GM12891 (cell line): ENCODE data around the gene ZNF20.
"Not testable (repeated sequence)": the region's sequence is repeated elsewhere in the genome, so short reads cannot be mapped to it uniquely, and the experiment has no call there.

Experiments used
- DNase-seq: peaks from one replicate; pipeline ENCODE4 v3.0.0; 2011; ENCODE audit warnings: low spot score; ENCODE audit not compliant: insufficient read length
- FAIRE-seq: peaks from 2 replicates; lab custom pipeline; 2011; peaks lifted over from hg19 to GRCh38; lab: Jason Lieb, UNC
- PAX5 ChIP-seq: IDR thresholded peaks from 2 replicates; pipeline ENCODE4 v1.6.1; 2011; ENCODE audit warnings: low read length, moderate library complexity, mild to moderate bottlenecking; ENCODE audit not compliant: insufficient read depth, severe bottlenecking
- POLR2A ChIP-seq: IDR thresholded peaks from 2 replicates; pipeline ENCODE4 v1.6.1; 2011; ENCODE audit warnings: low read depth, low read length, control low read depth
- POLR2AphosphoS5 ChIP-seq: IDR thresholded peaks from 2 replicates; pipeline ENCODE4 v1.6.1; 2011; ENCODE audit warnings: low read depth, low read length, control low read depth
- POU2F2 ChIP-seq: IDR thresholded peaks from 2 replicates; pipeline ENCODE4 v1.6.1; 2011; ENCODE audit warnings: low read depth, mild to moderate bottlenecking, control low read depth, low read length, moderate library complexity
- SPI1 ChIP-seq: IDR thresholded peaks from 2 replicates; pipeline ENCODE4 v1.6.1; 2011; ENCODE audit warnings: low read depth, low read length, control low read depth
- TAF1 ChIP-seq: IDR thresholded peaks from 2 replicates; pipeline ENCODE4 v1.6.1; 2011; ENCODE audit warnings: low read depth, low read length, control low read depth

The ZNF20 gene

GRCh38 chr19:12112701-12113100, 27.4 kb downstream of the ZNF20 start:
- TF ChIP-seq POU2F2 (no peak), PAX5 (no peak)
- no peak for FAIRE-seq
- no peak for DNase-seq

DNA sequence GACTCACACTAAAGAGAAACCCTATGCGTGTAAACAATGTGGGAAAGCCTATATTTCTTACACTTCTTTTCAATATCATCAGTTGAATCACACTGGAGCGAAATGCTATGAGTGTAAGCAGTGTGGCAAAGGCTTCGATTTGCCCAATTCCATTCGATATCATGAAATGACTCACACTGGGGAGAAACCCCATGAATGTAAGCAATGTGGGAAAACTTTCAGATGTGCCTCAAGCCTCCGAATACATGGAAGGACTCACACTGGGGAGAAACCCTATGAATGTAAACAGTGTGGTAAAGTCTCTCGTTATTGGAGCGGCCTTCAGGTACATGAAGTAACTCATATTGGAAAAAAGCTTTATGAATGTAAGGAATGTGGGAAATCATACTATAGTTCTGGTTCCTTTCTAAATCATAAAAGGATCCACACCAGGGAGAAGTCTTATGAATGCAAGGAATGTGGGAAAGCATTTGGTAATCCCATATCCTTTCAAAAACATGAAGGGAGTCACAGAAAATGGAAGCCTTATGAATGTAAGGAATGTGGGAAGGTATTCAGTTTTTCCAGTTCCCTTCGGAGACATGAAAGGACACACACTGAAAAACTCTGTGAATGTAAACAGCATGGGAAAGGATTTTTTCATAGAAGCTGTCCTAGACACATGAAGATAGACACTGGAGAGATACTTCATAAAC, 28.1 kb downstream of the ZNF20 start:
- DNase-seq, result no peak
- FAIRE-seq, result no peak
- TF ChIP-seq POLR2A, result no peak
- TF ChIP-seq PAX5, result no peak
- TF ChIP-seq POU2F2, result no peak
- TF ChIP-seq POLR2AphosphoS5, result no peak
- no peak for TF ChIP-seq SPI1
- TF ChIP-seq TAF1, result no peak

DNA sequence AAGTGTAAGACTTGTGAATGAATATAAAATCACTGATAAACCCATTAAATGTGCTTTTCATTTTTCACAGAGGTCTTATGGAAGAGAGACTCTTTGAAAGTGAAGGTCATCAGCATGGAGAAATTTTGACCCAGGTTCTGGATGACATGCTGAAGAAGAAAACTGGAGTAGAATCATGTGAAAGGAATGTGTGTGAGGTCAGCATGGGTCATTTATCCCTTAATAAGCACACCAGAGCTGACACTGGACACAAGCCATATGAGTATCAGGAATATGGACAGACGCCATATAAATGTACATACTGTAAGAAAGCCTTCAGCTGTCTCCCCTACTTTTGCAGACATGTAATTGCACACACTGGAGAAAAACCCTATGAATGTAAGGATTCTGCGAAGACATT, 29.0 kb downstream of the ZNF20 start:
- DNase-seq, result no peak
- no peak for TF ChIP-seq POLR2A
- TF ChIP-seq POU2F2, result no peak
- no peak for TF ChIP-seq SPI1
- no peak for TF ChIP-seq PAX5
- TF ChIP-seq TAF1, result no peak
- no peak for TF ChIP-seq POLR2AphosphoS5
- FAIRE-seq, result no peak

GRCh38 chr19:12103909-12104308, 36.2 kb downstream of the ZNF20 start:
- not testable (repeated sequence) for FAIRE-seq, DNase-seq

- DNase-seq (no peak), FAIRE-seq (no peak)
- TF ChIP-seq POU2F2 (no peak), POLR2A (no peak), TAF1 (no peak), POLR2AphosphoS5 (no peak), PAX5 (no peak), SPI1 (no peak)
Measured at GRCh38 chr19:12098040-12098439, 42.1 kb downstream of the ZNF20 start.

GRCh38 chr19:12095111-12095790, 44.9 kb downstream of the ZNF20 start:
- no peak for TF ChIP-seq PAX5
- no peak for TF ChIP-seq POLR2A
- TF ChIP-seq SPI1, result no peak
- TF ChIP-seq POLR2AphosphoS5, result no peak
- TF ChIP-seq POU2F2, result no peak
- DNase-seq (no peak), FAIRE-seq (no peak)

DNA sequence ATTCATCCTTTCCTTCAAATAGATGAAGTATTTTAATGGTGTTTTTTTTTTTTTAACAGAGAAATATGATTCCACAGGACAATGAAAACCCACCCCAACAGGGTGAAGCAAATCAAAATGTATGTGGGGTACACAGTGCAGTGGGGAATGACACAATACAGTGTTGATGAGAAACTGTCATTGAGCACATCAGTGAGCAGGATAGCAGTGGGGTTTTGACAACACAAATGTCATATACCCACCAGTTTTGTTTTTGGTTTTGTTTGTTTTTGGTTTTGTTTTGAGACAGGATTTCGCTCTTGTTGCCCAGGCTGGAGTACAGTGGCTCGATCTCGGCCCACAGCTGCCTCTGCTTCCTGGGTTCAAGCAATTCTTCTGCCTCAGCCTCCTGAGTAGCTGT, 46.4 kb downstream of the ZNF20 start:
- DNase-seq (no peak), FAIRE-seq (no peak)
- no peak for TF ChIP-seq PAX5
- no peak for TF ChIP-seq POLR2A
- TF ChIP-seq POLR2AphosphoS5, result no peak
- TF ChIP-seq POU2F2, result no peak
- TF ChIP-seq SPI1, result no peak
- TF ChIP-seq TAF1, result no peak

DNA sequence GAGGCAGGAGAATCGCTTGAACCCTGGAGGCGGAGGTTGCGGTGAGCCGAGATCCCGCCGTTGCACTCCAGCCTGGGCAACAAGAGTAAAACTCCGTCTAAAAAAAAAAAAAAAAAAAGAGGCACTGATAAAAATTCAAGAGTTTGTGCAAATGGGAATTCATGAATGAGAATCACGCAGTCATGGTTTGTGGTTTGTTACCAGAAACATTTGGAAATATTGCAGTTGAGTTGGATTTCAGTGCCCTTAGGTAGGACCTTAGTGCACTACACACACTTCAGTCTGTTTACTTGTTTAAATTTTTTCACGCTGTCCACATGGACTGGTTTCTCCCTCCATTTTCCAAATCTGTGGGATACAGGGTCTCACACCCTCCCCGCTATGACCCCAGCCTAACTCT, 47.2 kb downstream of the ZNF20 start:
- DNase-seq (no peak), FAIRE-seq (no peak)
- TF ChIP-seq POLR2AphosphoS5, result no peak
- TF ChIP-seq TAF1, result no peak
- no peak for TF ChIP-seq PAX5
- no peak for TF ChIP-seq POLR2A
- no peak for TF ChIP-seq SPI1
- no peak for TF ChIP-seq POU2F2

DNA sequence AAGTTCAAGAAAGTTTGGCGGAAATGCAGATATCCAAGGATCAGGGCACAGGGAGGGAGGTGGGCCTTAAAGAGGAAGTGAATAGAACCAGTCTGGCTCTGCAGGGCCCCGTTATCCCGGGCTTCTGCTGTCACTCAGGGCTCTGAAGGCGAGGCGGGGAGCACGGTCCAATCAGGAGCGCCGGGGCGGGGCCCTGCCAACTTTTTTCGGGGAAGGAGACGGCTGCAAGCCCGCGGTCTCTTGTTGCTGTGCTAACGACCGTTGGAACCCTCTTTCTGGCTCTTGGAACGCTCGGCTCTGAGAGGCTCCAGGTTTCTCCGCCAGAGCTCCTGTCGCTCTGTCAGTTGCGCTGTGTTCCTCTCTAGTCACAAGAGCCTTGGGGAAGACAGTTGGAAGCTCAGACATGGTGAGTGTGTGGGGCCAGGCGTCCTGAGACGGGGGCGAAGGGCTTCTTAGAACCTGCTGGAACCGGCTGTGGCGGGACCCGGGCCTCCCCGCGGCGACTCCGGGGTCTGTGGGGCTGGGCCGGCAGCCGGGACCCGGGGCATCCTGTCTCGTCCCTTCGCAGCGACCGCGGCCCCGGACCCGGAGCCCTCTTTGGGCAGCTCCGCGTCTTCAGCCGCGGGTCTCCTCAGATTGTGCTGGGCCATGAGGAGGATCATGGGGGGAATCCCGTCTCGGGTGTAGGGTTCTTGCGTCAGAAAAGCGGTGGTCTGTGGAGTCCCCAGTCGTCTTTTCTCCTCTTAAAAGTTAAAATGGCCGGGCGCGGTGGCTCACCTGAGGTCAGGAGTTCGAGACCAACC, 47.9 kb downstream of the ZNF20 start:
- TF ChIP-seq TAF1 (no peak), POU2F2 (no peak), PAX5 (no peak), SPI1 (peak; percentile 88), POLR2A (0 out of 2 replicates have a peak, but pooled peaks have one; percentile 35), POLR2AphosphoS5 (0 out of 2 replicates have a peak, but pooled peaks have one; percentile 36)
- FAIRE-seq (peak; percentile 26), DNase-seq (peak; percentile 84)

GRCh38 chr19:12090807-12091206, 49.3 kb downstream of the ZNF20 start:
- TF ChIP-seq POLR2A, result no peak
- TF ChIP-seq PAX5, result no peak
- TF ChIP-seq TAF1, result no peak
- TF ChIP-seq POLR2AphosphoS5, result no peak
- TF ChIP-seq SPI1, result no peak
- TF ChIP-seq POU2F2, result no peak
- DNase-seq (peak; percentile 39), FAIRE-seq (peak; percentile 60)
